HepG2 (cell line): Measurements from ENCODE around the gene TRPV2. TPM values are rescaled to one million over a fixed set of nuclear protein-coding genes. Genes with fewer than 3 reads are reported as not detected.

Experiments used
- ATAC-seq: fragments of 200-7000 bp; cut with Tn5 transposase; 3 replicates; pipeline ENCODE4 v1.9.1; 2020; ENCODE audit warnings: mild to moderate bottlenecking, moderate library complexity
- BruUV-seq: library from RNA; stranded (reverse); fragments of 400-500 nt; replicated peaks from 2 replicates; lab custom pipeline; 2021; lab: Mats Ljungman, UMichigan
- CTCF ChIA-PET: fragments of 300-600 bp; formaldehyde crosslinking; extraction: SDS; loops from one replicate; lab custom pipeline; 2021; ENCODE audit warnings: low total read pairs, inconsistent platforms, low intra/inter-chr PET ratio; lab: Yijun Ruan, JAX
- POLR2A ChIA-PET: fragments of 350-600 bp; sonication (Branson Sonifier 250); formaldehyde crosslinking; loops from one replicate; lab custom pipeline; 2020; ENCODE audit warnings: antibody characterized with exemption, inconsistent platforms; lab: Yijun Ruan, JAX
- DNase-seq: peaks from one replicate; pipeline ENCODE4 v3.0.0-alpha.2; 2015; ENCODE audit warnings: low spot score
- FAIRE-seq: peaks from 3 replicates; lab custom pipeline; 2011; peaks lifted over from hg19 to GRCh38; lab: Jason Lieb, UNC
- H2AFZ ChIP-seq: one replicate; pipeline ENCODE4 v1.6.1; 2011; ENCODE audit warnings: low read length, inconsistent platforms
- H3K27ac ChIP-seq: fragments of 300-600 bp; 3 replicates; pipeline ENCODE4 v1.8.0; 2011; ENCODE audit warnings: mixed run types, mild to moderate bottlenecking, mixed read lengths, low read length, inconsistent platforms; ENCODE audit not compliant: insufficient read depth; ENCODE audit errors: extremely low read length
- H3K27me3 ChIP-seq, 2 experiments: fragments of 200-600 bp in 1 of 2; 2 replicates in 1 of 2; 3 replicates in 1 of 2; pipeline versions ENCODE4 v1.6.0 to v1.8.0; 2011; ENCODE audit warnings: low read length in 2 of 2, mild to moderate bottlenecking in 2 of 2, moderate library complexity in 2 of 2, inconsistent platforms in 1 of 2; ENCODE audit not compliant: insufficient read depth in 2 of 2, control insufficient read depth in 1 of 2
- H3K36me3 ChIP-seq, 2 experiments: fragments of 200-600 bp in 1 of 2; replicated peaks in 1 of 2; 2 replicates in 1 of 2; 3 replicates in 1 of 2; pipeline versions ENCODE4 v1.5.1 to v1.8.0; 2011; ENCODE audit warnings: low read length in 2 of 2, inconsistent platforms in 1 of 2; ENCODE audit not compliant: insufficient read depth in 2 of 2, control insufficient read depth in 1 of 2
- H3K4me1 ChIP-seq: 2 replicates; pipeline ENCODE4 v1.5.1; 2012; ENCODE audit warnings: low read length, inconsistent platforms; ENCODE audit not compliant: insufficient read depth
- H3K4me2 ChIP-seq: 2 replicates; pipeline ENCODE4 v1.6.0; 2011; ENCODE audit warnings: low read depth, low read length, inconsistent platforms
- H3K4me3 ChIP-seq, 3 experiments: fragments of 200-600 bp in 1 of 3; sonication (generic), shearing (Covaris generic) in 1 of 3; replicated peaks in 1 of 3; 2 replicates each; pipeline ENCODE4 v1.5.1; 2011 to 2016; ENCODE audit warnings: low read length in 3 of 3, inconsistent platforms in 2 of 3, low read depth in 2 of 3, mild to moderate bottlenecking in 2 of 3, control low read depth in 1 of 3, mixed read lengths in 1 of 3; ENCODE audit not compliant: insufficient read depth in 1 of 3
- H3K79me2 ChIP-seq: one replicate; pipeline ENCODE4 v1.6.1; 2011; ENCODE audit warnings: low read length, inconsistent platforms; ENCODE audit not compliant: insufficient read depth
- H3K9ac ChIP-seq: 2 replicates; pipeline ENCODE4 v1.6.0; 2011; ENCODE audit warnings: mild to moderate bottlenecking, low read depth, low read length, inconsistent platforms; ENCODE audit not compliant: insufficient read depth
- H3K9me3 ChIP-seq: 2 replicates; pipeline ENCODE4 v1.5.1; 2012; ENCODE audit warnings: mild to moderate bottlenecking, low read length
- H4K20me1 ChIP-seq: 2 replicates; pipeline ENCODE4 v1.6.0; 2011; ENCODE audit warnings: inconsistent platforms, mild to moderate bottlenecking, low read length, moderate library complexity; ENCODE audit not compliant: insufficient read depth
- E2F5 ChIP-seq: sonication (generic); formaldehyde crosslinking; conservative IDR thresholded peaks from 2 replicates; pipeline ENCODE4 v1.4.0; 2020; ENCODE audit warnings: missing genetic modification reagents
- HIVEP1 ChIP-seq: sonication (generic); formaldehyde crosslinking; IDR thresholded peaks from 2 replicates; pipeline ENCODE4 v1.4.0; 2020; ENCODE audit warnings: mild to moderate bottlenecking, missing genetic modification reagents
- IKZF5 ChIP-seq: IDR thresholded peaks from 2 replicates; pipeline ENCODE4 v1.6.1; 2018; ENCODE audit warnings: missing genetic modification reagents, mild to moderate bottlenecking, missing compliant biosample characterization
- JUN ChIP-seq: sonication (generic); formaldehyde crosslinking; IDR thresholded peaks from 2 replicates; pipeline ENCODE4 v1.4.0; 2020; ENCODE audit warnings: mild to moderate bottlenecking, missing genetic modification reagents
- MIXL1 ChIP-seq: IDR thresholded peaks from 2 replicates; pipeline ENCODE4 v1.6.1; 2016
- RXRB ChIP-seq: IDR thresholded peaks from 2 replicates; pipeline ENCODE4 v1.6.1; 2016; ENCODE audit warnings: borderline replicate concordance, missing genetic modification reagents, missing compliant biosample characterization
- SSRP1 ChIP-seq: IDR thresholded peaks from 2 replicates; pipeline ENCODE4 v1.6.1; 2016; ENCODE audit warnings: control low read depth
- THRA ChIP-seq: sonication (generic); formaldehyde crosslinking; IDR thresholded peaks from 2 replicates; pipeline ENCODE4 v1.4.0; 2020; ENCODE audit warnings: missing genetic modification reagents, borderline replicate concordance
- TSC22D2 ChIP-seq: sonication (generic); formaldehyde crosslinking; IDR thresholded peaks from 2 replicates; pipeline ENCODE4 v1.5.1; 2020; ENCODE audit warnings: missing genetic modification reagents, mild to moderate bottlenecking, borderline replicate concordance
- ZBTB26 ChIP-seq: IDR thresholded peaks from 2 replicates; pipeline ENCODE4 v1.6.1; 2016; ENCODE audit warnings: missing compliant biosample characterization, missing genetic modification reagents, borderline replicate concordance
- ZFY ChIP-seq: sonication (generic); formaldehyde crosslinking; IDR thresholded peaks from 2 replicates; pipeline ENCODE4 v1.4.0; 2020; ENCODE audit warnings: missing genetic modification reagents
- ZNF326 ChIP-seq: sonication (generic); formaldehyde crosslinking; IDR thresholded peaks from 2 replicates; pipeline ENCODE4 v1.4.0; 2020; ENCODE audit warnings: missing genetic modification reagents, borderline replicate concordance
- ZSCAN25 ChIP-seq: sonication (generic); formaldehyde crosslinking; IDR thresholded peaks from 2 replicates; pipeline ENCODE4 v1.8.0; 2022; ENCODE audit warnings: mild to moderate bottlenecking, missing genetic modification reagents
- WGBS: methylation state at CpG from one replicate; pipeline ENCODE4 v1.1.6; 2017; ENCODE audit warnings: low lambda C conversion rate; 5-methylcytosine and 5-hydroxymethylcytosine counted together
- in situ Hi-C: cut with HindIII; loops from 2 replicates; pipeline ENCODE4 v1.10.0; 2017; ENCODE audit warnings: low pct_unique_long_range_greater_than_20kb; ENCODE audit not compliant: extremely low pct_ligation_motif_present
- intact Hi-C: fragments of 100-400 bp; cut with micrococcal nuclease; formaldehyde crosslinking; loops from one replicate; pipeline ENCODE4 v1.10.0; 2022; ENCODE audit not compliant: unreplicated experiment
- polyA plus RNA-seq, 8 experiments: library from polyadenylated mRNA; depleted of rRNA in 3 of 8; stranded (reverse) in 7 of 8; unstranded in 1 of 8; fragments of >200 nt; fragmentation: Illumina TruSeq in 4 of 8; extraction: Trizol in 4 of 8; gene quantifications; 2 replicates each; pipeline versions ENCODE4 v1.2.1 to v1.2.3, GENCODE V29; 2011 to 2016; ENCODE audit warnings: low read depth in 4 of 8, missing spikeins in 1 of 8, mixed read lengths in 1 of 8; ENCODE audit not compliant: insufficient read depth in 1 of 8
- total RNA-seq, 5 experiments: library from RNA; depleted of rRNA; stranded (reverse); fragments of >200 nt; fragmentation: Illumina TruSeq; extraction: Trizol; gene quantifications; 2 replicates each; pipeline ENCODE4 v1.2.3, GENCODE V29; 2016; ENCODE audit warnings: low read depth in 1 of 5

TRPV2 gene
- total and polyA plus RNA-seq, 2 of the 13 experiments (the other 11 are each of a cell fraction or from before 2014, with no cell fraction given) = 13.6 to 21.3 TPM

GRCh38 chr17:16482253-16482652 is 66.9 kb downstream of the TRPV2 start:
- ATAC-seq (no peak), DNase-seq (no peak), FAIRE-seq (no peak)
- Histone ChIP-seq H3K4me3 (no peak overlapping the region), H3K27ac (no peak overlapping the region), H3K79me2 (no peaks in the 10 kb centered on the region), H3K4me2 (no peak overlapping the region), H3K9ac (no peak overlapping the region), H2AFZ (no peak overlapping the region), H3K36me3 (no peaks in the 10 kb centered on the region), H3K9me3 (no peaks in the 10 kb centered on the region), H3K4me1 (peaks cover 20% of the 10 kb centered on the region), H3K27me3 (peaks cover 11 to 64% of the 10 kb centered on the region in 2 experiments), H4K20me1 (no peaks in the 10 kb centered on the region)
- no TSS peak for BruUV-seq
- ChIA-PET CTCF (no interaction called here), POLR2A (no interaction called here)
- WGBS = no CpG with 5 or more reads among the region's 8 CpGs
- TF ChIP-seq ZSCAN25 (CRISPR knock-in tag) = no peak
- in situ Hi-C loops (no loop called here), intact Hi-C loops (no loop called here)

DNA sequence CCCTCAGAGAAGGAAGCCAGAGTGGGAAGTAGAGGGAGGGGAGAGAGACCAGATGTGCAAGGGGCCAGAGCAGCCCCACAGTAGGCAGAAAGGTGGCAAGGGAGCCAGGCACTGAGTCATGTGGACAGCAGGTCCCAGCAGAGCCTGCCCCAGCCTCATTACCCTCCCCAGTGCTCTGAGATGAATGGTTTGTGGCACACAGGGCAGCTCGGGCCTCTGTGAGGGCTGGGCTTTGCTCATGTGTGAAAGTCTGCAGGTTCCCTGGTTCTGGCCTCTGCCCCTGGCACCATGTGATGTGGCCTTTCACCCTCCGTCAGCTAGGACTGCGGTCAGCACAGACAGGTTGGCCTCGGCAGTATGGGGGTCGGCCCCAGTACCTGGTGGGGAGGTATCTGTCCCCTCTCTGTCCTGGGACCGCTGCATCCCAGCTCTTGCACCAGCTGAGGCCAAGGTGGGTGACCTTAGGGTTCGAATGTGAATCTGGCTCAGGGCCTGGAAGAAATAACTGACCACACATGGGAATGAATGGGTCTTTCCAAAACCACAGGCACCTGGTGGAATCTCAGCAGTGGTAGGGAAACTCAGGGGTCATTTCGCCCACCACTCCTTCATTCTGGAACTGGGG is 67.8 kb downstream of the TRPV2 start:
- Histone ChIP-seq H3K36me3 (no peaks in the 10 kb centered on the region), H3K4me1 (peaks cover 14% of the 10 kb centered on the region), H2AFZ (no peak overlapping the region), H3K9me3 (no peaks in the 10 kb centered on the region), H3K27ac (no peak overlapping the region), H3K9ac (no peak overlapping the region), H3K4me3 (no peak overlapping the region), H3K79me2 (no peaks in the 10 kb centered on the region), H4K20me1 (no peaks in the 10 kb centered on the region), H3K4me2 (no peak overlapping the region), H3K27me3 (peaks cover 14 to 73% of the 10 kb centered on the region in 2 experiments)
- CTCF ChIA-PET = no interaction called here
- POLR2A ChIA-PET = no interaction called here
- intact Hi-C loops = no loop called here
- DNase-seq = no peak
- 3% methylated on average over 4 of the region's 8 CpGs for WGBS
- ATAC-seq = no peak; the same call in 1 of the 3 replicates
- in situ Hi-C loops = no loop called here
- FAIRE-seq = no peak
- no TSS peak for BruUV-seq
- TF ChIP-seq SSRP1 = no peak
- TF ChIP-seq ZNF326 (CRISPR knock-in tag) = no peak
- no peak for TF ChIP-seq THRA (CRISPR knock-in tag)
- TF ChIP-seq ZFY (CRISPR knock-in tag) = no peak
- no peak for TF ChIP-seq RXRB (CRISPR knock-in tag)
- no peak for TF ChIP-seq E2F5
- TF ChIP-seq ZBTB26 (CRISPR knock-in tag) = no peak
- TF ChIP-seq MIXL1 (CRISPR knock-in tag) = no peak
- no peak for TF ChIP-seq TSC22D2 (CRISPR knock-in tag)
- TF ChIP-seq JUN = no peak
- no peak for TF ChIP-seq HIVEP1
- no peak for TF ChIP-seq IKZF5
